Ascending aorta (tissue), 2 donors: ENCODE results near the gene PCSK6. TPM values are rescaled to one million over a fixed set of nuclear protein-coding genes. Genes with fewer than 3 reads are reported as not detected.

ENCODE experiments used
- DNase-seq, 2 donors: peaks; one replicate each; pipeline ENCODE4 v3.0.0-alpha.2; 2019; ENCODE audit warnings: low spot score in 2 of 2
- H3K27ac ChIP-seq, 2 donors: fragments of 200-600 bp; sonication (generic); one replicate each; pipeline ENCODE4 v1.5.1; 2016 to 2017; ENCODE audit warnings: mild to moderate bottlenecking in 1 of 2
- H3K27me3 ChIP-seq: fragments of 200-600 bp; sonication (generic); one replicate; pipeline ENCODE4 v1.5.1; 2017
- H3K36me3 ChIP-seq, 2 donors: fragments of 200-600 bp; sonication (generic); one replicate each; pipeline ENCODE4 v1.5.1; 2016
- H3K4me1 ChIP-seq, 2 donors: fragments of 200-600 bp; sonication (generic); one replicate each; pipeline ENCODE4 v1.5.1; 2016 to 2017; ENCODE audit warnings: mild to moderate bottlenecking in 1 of 2
- H3K4me3 ChIP-seq, 2 donors: fragments of 200-600 bp; sonication (generic); one replicate each; pipeline ENCODE4 v1.5.1; 2016 to 2017; ENCODE audit warnings: mild to moderate bottlenecking in 1 of 2
- H3K9me3 ChIP-seq, 2 donors: fragments of 200-600 bp; sonication (generic); one replicate each; pipeline ENCODE4 v1.5.1; 2016
- intact Hi-C: fragments of 100-400 bp; cut with DNase I; formaldehyde crosslinking; loops from one replicate; pipeline ENCODE4 v1.15.1; 2023
- total RNA-seq: library from RNA; depleted of rRNA; stranded (reverse); fragments of >200 nt; gene quantifications from one replicate; pipeline ENCODE4 v1.1.0, GENCODE V29; 2016
- TF ChIP-seq, protein P1 (sequence below), 3 experiments: fragments of 200-600 bp in 2 of 3; fragments of 450-650 bp in 1 of 3; sonication (generic) in 2 of 3; IDR thresholded peaks; one replicate each; pipeline ENCODE4 v1.5.1; 2016 to 2019; ENCODE audit warnings: antibody characterized with exemption in 3 of 3, mild to moderate bottlenecking in 1 of 3, moderate library complexity in 1 of 3

Gene PCSK6
- total RNA-seq, 1 donor from 2014 or later, result 3.9 TPM

DNA sequence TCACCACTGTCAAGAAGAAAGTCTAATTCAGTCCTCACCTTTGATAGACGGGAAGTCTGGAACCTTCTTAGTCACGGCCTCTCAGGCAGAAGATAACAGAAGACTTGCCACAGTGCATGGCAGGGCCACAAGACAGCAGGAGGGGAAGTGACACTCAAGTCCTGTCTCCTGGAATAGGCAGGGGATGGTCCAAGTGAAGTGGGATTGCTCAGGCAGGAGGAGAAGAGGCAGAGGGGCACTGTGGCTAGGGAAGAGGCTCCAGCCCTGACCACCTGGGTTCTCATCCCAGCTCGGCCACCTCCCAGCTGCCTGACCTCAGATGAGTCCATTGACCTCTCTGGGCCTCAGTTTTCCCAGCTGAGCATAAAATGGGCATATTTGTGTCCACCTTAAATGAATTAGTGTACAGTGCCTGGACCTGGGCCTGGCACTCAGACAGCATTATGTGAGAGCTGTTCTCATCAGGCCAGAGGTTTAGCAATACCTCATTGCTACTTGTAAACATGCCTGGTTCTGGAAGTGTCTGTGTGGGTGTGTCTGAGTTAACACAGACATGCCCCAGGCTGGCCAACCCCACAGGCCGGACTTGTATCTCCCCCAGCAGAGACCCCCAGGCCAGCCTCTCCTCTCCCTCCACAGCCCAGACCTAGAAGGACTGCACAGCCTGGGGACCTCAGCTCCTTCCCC, 11.5 kb upstream of the PCSK6 start:
- intact Hi-C loops, result no loop called here
- no peaks in the 10 kb centered on the region for H3K36me3 ChIP-seq
- peaks cover 9% of the 10 kb centered on the region for H3K27me3 ChIP-seq
- H3K9me3 ChIP-seq, result no peaks in the 10 kb centered on the region
- H3K4me1 ChIP-seq, result no peaks in the 10 kb centered on the region
- H3K4me3 ChIP-seq, result no peak overlapping the region
- DNase-seq, result peak in 1 of 2 donors; percentile 37
- no peak overlapping the region for H3K27ac ChIP-seq
- TF ChIP-seq, protein P1, sequence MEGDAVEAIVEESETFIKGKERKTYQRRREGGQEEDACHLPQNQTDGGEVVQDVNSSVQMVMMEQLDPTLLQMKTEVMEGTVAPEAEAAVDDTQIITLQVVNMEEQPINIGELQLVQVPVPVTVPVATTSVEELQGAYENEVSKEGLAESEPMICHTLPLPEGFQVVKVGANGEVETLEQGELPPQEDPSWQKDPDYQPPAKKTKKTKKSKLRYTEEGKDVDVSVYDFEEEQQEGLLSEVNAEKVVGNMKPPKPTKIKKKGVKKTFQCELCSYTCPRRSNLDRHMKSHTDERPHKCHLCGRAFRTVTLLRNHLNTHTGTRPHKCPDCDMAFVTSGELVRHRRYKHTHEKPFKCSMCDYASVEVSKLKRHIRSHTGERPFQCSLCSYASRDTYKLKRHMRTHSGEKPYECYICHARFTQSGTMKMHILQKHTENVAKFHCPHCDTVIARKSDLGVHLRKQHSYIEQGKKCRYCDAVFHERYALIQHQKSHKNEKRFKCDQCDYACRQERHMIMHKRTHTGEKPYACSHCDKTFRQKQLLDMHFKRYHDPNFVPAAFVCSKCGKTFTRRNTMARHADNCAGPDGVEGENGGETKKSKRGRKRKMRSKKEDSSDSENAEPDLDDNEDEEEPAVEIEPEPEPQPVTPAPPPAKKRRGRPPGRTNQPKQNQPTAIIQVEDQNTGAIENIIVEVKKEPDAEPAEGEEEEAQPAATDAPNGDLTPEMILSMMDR (IDR thresholded peaks at IDR 0.05), result no peak

DNA sequence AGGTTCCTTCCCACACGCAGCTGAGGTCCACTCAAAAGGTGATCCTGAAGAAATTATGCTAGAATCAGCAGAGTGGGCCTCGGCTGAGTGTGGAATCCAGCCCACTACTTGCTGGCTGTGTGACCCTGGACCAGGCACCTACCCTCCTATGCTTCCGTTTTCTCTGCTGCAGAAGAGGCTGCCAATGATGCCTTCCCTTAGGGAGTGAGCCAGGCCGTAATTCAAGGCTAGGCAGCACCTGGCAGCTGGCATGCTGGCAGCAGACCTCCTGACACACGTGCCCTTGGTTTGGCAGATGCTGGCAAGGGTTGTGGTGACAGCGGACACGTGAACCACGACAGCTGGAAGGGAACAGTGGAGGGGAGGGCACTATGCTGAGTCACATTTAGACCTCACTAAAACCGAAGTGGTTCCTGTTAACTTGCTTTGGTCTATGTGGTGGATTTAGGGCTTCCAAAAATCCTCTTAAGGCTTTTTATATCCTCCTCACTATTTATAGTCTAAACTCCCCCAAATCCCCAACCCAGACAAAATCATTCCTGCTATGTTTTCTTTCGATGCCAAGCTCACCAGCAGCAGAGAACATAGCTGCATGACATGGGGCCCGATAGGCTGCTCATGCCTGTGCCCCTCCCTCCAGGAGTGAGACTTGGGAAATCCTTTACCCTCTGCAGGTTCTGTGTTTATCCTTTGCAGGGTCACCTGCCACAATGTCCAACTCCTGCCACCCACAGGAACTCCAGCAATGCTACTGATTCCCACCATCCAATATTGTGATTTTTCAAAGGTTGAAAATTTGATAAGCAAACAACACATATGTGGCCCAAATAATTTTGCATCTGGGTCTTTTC, 10.6 kb upstream of the PCSK6 start:
- intact Hi-C loops, result no loop called here
- Histone ChIP-seq H3K4me3 (no peak overlapping the region), H3K4me1 (no peaks in the 10 kb centered on the region), H3K9me3 (no peaks in the 10 kb centered on the region), H3K27ac (no peak overlapping the region), H3K36me3 (no peaks in the 10 kb centered on the region), H3K27me3 (peaks cover 9% of the 10 kb centered on the region)
- TF ChIP-seq, protein P1 (IDR thresholded peaks at IDR 0.05), result no peak
- DNase-seq, result peak in 1 of 2 donors; percentile 58

DNA sequence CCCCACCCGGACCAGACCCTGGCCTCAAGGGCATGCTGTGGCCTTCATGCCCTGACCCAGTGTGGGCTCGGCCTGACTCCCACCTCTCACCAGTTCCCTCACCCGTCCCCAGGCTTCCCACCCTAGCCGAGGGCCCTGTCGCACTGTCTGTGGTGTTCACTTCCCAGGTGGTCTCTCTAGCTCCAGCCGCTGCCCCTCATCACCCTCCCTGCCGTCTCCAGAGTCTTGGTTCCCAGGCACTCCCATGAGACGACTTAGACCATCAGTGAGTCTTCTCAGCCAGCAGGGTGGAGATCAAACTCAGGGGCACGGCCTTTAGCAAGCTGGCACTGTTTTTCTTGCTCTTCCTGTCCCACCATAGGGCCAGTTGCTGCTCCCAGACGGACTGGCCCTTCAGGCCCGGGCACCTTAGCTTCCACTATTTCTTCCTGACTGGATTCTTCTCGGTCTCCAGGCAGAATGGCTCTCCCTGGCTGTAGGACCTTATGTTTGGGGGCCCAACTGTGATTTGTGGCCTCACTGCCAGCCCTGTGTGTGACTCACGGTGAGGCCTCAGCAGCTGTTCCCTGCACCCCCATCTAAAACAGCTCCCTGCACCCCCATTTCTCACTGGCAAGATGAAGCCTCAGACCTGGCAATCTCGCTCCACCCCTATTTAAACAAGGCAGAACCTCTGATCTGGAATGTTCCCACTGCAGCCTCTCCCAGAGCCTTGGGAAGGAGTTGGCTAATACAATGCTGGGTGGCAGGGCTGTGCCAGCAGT, 9.4 kb upstream of the PCSK6 start:
- Histone ChIP-seq H3K4me3 (no peak overlapping the region), H3K4me1 (no peaks in the 10 kb centered on the region), H3K27ac (no peak overlapping the region), H3K36me3 (no peaks in the 10 kb centered on the region), H3K9me3 (no peaks in the 10 kb centered on the region), H3K27me3 (peaks cover 9% of the 10 kb centered on the region)
- TF ChIP-seq, protein P1 (IDR thresholded peaks at IDR 0.05), result no peak
- intact Hi-C loops, result no loop called here
- DNase-seq, result peak in 1 of 2 donors; percentile 48

DNA sequence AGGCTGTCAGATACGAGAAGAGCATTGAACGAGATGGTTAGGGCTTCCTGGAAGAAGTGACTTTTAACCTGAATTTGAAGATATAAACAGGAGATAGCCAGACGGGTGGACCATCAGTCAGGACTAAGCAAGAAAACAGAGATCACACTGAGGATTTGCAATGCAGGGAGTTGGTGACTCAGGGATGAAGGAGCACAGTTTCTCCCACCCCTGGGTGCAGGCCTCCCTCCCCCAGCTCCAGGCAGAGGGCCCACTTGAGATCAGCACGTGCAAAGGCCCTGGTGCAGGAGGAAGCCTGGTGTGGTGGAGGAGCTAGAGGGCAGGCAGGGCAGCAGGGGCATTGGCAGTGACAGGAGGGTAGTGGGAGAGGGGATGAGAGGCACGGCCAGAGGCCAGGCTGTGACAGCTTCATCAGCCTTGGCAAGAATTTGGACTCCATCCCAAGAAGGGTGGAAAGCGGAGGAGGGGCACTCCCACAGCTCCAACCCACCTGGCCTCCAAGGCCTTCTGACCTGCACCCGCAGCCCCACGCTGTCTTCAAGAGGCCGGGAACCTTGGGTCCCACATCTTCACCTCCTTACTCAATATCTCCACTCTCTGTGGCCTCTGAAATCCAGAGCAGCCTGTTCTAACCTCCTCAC, 8.7 kb upstream of the PCSK6 start:
- intact Hi-C loops, result no loop called here
- Histone ChIP-seq H3K4me1 (no peaks in the 10 kb centered on the region), H3K36me3 (no peaks in the 10 kb centered on the region), H3K27me3 (peaks cover 9% of the 10 kb centered on the region), H3K27ac (no peak overlapping the region), H3K9me3 (no peaks in the 10 kb centered on the region), H3K4me3 (no peak overlapping the region)
- DNase-seq, result no peak
- TF ChIP-seq, protein P1 (IDR thresholded peaks at IDR 0.05), result no peak

DNA sequence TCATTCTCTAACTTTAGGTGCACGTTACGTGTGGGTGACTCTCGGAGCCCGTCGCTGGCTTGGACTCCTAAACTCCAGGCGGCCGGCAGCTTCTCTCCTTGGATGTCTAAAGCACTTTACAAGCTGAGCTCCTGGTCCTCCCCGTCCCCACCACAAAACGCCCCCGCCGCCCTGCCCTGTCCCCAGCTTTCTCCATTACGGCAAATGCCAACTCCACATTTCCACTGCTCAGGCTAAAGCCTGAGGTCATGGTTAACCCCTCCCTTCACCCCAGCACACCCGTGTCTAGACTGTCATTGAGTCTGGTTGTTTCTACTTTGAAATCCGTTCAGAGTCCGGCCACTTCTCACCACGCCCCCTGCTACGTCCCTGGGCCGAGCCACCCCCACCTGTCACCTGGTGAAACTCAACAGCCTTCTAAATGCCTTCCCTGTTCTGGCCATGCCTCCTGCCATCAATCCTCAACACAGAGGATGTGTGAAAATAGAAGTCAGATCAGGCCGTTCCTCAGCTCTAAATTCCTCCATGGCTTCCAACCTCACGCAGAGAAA, 8.1 kb upstream of the PCSK6 start:
- Histone ChIP-seq H3K27me3 (peaks cover 3% of the 10 kb centered on the region), H3K4me3 (no peak overlapping the region), H3K9me3 (no peaks in the 10 kb centered on the region), H3K36me3 (no peaks in the 10 kb centered on the region), H3K4me1 (no peaks in the 10 kb centered on the region), H3K27ac (no peak overlapping the region)
- DNase-seq, result peak in 1 of 2 donors; percentile 47
- TF ChIP-seq, protein P1 (IDR thresholded peaks at IDR 0.05), result no peak
- intact Hi-C loops, result no loop called here
